Stimulated activated CD8-positive, alpha-beta memory T cell treated with anti-CD3 and anti-CD28 coated beads, Interleukin-15, amount 100 ng/mL, for 24 hours (primary cell): ENCODE results near the gene DAG1.
A peak's percentile ranks its signal among the peaks of the same experiment; 100 is the strongest.

ENCODE experiments used
- DNase-seq: peaks from one replicate; pipeline ENCODE4 v3.0.0-alpha.2; 2020; ENCODE audit warnings: low read depth

The DAG1 gene

DNA sequence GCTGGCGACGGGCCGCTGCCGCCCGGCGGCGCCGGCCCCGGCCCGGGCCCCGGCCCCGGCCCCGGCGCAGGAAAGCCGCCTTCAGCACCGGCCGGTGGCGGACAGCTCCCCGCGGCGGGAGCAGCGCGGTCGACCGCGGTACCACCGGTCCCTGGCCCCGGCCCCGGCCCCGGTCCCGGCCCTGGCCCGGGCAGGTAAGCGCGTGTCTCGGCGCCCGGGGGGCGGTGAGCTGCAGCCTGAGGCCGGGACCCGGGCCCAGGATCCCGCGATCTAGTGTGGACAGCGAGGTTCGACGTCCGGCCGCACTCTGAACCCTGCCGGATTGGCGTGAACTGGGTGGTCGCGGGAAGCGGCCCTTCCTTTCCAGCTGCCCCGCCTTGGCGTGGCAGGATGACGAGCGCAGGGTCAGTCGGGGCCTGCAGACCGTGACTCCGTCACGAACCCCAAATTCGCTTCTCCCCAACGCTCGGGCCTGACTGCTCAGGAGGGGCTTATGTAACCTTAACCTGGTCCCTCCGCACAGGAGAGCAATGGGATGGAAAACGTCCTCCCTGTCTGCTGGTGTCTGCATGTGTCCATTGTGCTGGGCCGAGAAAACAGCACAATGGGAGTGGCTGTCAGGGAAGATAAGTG lies 84.7 kb downstream of the DAG1 start:
- DNase-seq, result peak; percentile 26

DNA sequence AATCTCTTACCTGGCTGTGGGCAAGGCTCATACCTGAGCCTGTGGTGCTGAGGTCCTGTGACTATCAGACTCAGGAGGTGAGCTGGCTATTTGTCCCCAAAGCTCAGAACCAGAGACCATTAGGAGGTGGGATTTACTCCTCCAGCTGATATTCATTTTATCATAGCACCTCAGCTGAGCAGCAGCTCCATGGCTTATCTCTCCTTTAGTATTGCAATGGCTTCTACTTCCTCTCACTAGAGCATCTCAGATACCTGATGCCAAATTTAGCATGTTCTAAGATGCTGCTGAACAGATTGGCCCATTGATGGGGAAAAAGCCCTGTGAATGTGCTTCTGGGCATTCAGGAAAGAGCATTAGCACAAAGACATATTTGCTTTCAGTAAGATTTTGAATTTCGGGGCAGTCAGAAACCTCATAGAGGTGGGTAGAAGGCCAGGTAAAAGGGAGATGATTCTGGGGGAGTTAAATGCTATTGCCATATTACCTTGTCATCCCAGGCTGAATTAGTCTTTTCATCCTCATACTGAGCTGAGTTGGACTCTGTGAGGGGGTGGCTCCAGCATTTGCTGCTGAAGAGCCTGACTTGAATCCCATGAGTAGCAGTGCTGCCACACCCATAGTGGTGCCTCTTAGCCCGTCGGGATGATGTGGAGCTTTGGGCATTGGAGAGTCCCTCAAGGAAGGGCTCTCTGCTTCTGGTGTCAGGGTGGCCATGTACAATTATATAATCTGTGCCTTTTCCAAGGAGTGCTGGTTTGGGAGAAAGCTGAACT lies 86.6 kb downstream of the DAG1 start:
- DNase-seq, result no peak

DNA sequence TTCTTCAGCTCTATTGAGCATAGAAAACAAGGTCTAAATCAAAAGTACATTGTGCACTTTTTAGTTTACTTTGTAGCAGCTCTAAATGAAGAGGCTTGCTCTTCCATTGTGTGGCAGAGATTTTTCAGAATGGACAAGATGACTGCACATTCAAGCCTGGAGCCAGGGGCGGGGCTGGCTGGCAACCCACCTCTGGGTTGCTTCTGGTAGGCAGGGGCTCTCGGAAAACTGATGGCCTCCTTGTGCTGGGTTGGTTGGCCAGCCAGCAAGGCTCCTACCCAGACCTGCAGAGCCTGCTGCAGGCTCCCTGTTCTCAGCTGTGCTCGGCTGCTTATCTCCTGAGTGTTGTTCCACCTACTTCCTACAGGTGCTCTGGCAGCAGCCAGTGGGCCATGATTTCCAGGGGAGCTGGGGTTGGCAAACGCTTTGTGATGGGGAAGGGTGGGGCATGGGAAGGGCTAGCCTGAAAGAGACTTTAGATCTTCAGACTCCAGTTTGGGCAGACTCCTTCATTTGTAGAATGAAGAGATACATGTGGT lies 93.0 kb downstream of the DAG1 start:
- DNase-seq, result no peak

DNA sequence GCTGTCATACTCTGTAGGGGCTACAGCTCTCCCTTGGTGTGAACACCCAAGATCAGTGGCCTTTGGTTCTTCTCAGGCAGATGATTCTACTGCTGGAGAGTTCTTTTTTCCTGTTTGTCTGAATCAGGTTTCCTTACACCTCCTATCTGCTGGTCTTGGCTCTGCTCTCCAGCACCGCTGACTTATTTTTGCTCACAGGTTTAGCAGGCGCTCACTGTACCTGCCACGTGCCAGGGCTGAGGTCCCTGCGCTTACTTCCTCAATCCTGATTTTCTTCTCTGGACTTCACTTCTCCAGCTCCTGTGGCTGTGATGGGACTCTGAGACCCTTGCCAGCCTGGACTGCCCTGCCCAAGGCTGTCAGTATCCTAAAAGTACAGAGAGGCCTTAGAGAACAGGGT lies 93.7 kb downstream of the DAG1 start:
- no peak for DNase-seq

DNA sequence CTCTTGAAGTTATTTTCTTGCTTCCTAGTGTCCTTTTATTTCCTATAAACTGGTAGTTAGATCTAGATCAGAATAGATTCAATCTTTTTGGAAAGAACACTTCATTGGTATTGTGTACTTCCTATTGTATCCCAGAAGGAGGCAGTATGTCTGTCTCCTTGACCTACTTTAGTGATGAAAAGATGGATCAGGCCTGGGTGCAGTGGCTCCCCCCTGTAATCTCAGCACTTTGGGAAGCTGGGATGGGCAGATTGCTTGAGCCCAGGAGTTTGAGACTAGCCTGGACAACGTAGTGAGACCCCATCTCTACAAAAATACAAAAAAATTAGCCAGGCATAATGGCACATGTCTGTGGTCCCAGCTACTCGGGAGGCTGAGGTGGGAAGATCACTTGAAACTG lies 96.2 kb downstream of the DAG1 start:
- DNase-seq, result no peak

DNA sequence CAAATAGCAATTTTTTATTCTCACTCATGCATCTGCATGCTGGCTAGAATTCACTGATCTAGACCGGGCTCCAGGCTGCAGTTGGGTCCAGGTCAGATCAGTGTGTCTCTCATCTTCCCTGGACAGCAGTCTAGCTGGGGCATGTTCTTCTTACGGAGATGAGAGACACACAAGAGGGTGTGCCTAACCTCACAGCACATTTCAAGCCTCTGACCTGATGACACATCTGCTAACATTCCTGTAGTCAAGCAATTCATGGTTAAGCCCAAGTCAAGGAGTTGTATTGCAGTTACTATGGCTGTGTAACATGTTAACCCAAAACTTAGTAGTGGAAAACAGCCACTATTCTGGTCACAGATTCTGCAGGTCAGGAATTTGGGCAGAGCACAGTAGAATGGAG lies 97.3 kb downstream of the DAG1 start:
- no peak for DNase-seq

DNA sequence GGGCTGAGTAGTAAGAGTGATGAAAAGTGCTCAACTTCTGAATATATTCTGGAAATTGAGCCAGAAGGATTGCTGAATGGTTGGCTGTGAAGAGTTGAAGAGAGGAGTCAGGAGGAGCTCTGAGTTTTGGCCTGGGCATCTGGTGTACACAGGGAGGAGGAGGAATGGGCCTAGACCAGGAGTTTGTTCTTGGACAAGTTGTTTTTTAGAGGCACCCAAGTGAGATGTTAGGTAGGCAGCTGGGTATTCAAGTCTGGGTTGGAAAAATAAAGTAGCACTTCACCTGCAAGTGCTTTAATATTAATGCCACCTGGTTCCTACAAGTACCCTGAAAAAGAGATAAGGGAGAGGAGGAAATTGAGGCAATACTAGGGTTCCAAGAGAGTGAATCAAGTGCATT lies 98.9 kb downstream of the DAG1 start:
- DNase-seq, result no peak

DNA sequence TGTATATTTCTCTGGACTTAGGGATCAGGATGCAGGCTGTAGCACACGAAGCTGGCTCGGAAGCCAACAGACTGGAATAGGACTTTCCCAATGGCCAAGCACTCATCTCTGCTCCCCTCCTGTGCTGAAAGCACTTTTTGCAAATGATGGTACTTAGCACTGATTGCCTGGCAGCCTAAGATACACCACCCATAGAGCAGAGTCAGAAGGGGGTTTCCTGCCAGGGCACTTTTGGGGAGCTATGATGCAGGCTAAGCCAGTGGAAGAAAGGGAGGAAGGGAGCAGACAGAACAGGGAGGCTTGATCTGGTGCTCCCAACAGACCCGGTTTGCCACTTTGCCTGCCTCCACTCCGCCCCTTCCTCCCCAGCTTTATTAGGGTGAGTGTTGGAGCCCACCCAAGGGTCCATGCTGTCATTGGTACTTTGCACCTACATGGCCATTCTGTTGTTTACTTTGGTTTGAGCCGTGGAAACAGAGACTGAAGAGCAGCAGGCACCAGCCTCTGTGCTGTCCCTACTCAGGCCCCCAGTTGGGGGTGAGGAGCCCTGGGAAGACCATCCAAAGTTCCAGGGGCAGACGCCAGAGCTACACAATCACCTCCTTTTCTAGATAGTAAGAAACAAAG lies 100.1 kb downstream of the DAG1 start:
- no peak for DNase-seq

DNA sequence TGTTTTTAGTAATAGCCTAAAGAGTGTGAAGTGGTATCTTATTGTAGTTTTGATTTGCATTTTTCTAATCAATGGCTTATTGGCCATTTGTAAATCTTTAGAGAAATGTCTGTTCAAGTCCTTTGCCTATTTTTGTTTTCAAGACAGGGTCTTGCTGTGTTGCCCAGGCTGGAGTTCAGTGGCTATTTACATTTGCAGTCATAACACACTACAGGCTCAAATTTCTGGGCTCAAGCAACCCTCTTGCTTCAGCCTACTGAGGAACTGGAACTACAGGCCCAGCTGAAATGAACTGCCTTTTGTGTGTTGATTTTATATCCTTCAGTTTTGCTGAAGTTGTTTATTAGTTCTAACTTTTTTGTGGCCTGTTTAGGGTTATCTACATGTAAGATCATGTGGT lies 112.1 kb downstream of the DAG1 start:
- no peak for DNase-seq
